Tibial nerve (tissue), 4 donors: Measurements from ENCODE around the gene FAM163B. TPM values are rescaled to one million over a fixed set of nuclear protein-coding genes. Genes with fewer than 3 reads are reported as not detected.

Experiments used
- DNase-seq, 2 donors: peaks; one replicate each; pipeline ENCODE4 v3.0.0-alpha.2; 2019; ENCODE audit warnings: low spot score in 2 of 2
- H3K27ac ChIP-seq, 4 donors: fragments of 200-600 bp; sonication (generic) in 3 of 4; one replicate each; pipeline ENCODE4 v1.5.1; 2017 to 2019; ENCODE audit warnings: mild to moderate bottlenecking in 1 of 4
- H3K27me3 ChIP-seq, 2 donors: fragments of 200-600 bp; sonication (generic) in 1 of 2; one replicate each; pipeline versions ENCODE4 v1.5.1 to v1.6.0; 2017 to 2019
- H3K36me3 ChIP-seq, 3 donors: fragments of 200-600 bp; sonication (generic); one replicate each; pipeline ENCODE4 v1.5.1; 2018 to 2019
- H3K4me1 ChIP-seq, 4 donors: fragments of 200-600 bp; sonication (generic) in 3 of 4; one replicate each; pipeline ENCODE4 v1.5.1; 2017 to 2019
- H3K4me3 ChIP-seq, 4 donors: fragments of 200-600 bp; sonication (generic) in 3 of 4; one replicate each; pipeline ENCODE4 v1.5.1; 2017 to 2019; ENCODE audit warnings: mild to moderate bottlenecking in 1 of 4, moderate library complexity in 1 of 4
- H3K9me3 ChIP-seq, 4 donors: fragments of 200-600 bp; sonication (generic) in 3 of 4; one replicate each; pipeline ENCODE4 v1.5.1; 2017 to 2019
- EP300 ChIP-seq, 2 donors: sonication (generic); formaldehyde crosslinking; IDR thresholded peaks; one replicate each; pipeline ENCODE4 v1.6.1; 2017; ENCODE audit warnings: antibody characterized with exemption in 2 of 2, mild to moderate bottlenecking in 1 of 2
- POLR2A ChIP-seq, 2 donors: fragments of 450-650 bp; IDR thresholded peaks; one replicate each; pipeline ENCODE4 v1.6.1; 2017; ENCODE audit warnings: antibody characterized with exemption in 2 of 2, mild to moderate bottlenecking in 2 of 2, moderate library complexity in 2 of 2
- WGBS, 2 donors: methylation state at CpG; one replicate each; pipeline ENCODE4 v1.1.5; 2018; 5-methylcytosine and 5-hydroxymethylcytosine counted together
- total RNA-seq, 4 donors: library from RNA; depleted of rRNA; stranded (reverse); fragments of >200 nt; gene quantifications; one replicate each; pipeline ENCODE4 v1.1.0, GENCODE V29; 2016
- TF ChIP-seq, protein P1 (sequence below), 5 experiments: fragments of 200-600 bp in 3 of 5; fragments of 450-650 bp in 2 of 5; sonication (generic) in 3 of 5; IDR thresholded peaks; one replicate each; pipeline ENCODE4 v1.5.1; 2016 to 2019; ENCODE audit warnings: antibody characterized with exemption in 5 of 5, mild to moderate bottlenecking in 3 of 5, moderate library complexity in 2 of 5

Gene FAM163B
- total RNA-seq, 4 donors from 2014 or later = 0.90 to 2.2 (median 1.0) TPM; not detected in 1

DNA sequence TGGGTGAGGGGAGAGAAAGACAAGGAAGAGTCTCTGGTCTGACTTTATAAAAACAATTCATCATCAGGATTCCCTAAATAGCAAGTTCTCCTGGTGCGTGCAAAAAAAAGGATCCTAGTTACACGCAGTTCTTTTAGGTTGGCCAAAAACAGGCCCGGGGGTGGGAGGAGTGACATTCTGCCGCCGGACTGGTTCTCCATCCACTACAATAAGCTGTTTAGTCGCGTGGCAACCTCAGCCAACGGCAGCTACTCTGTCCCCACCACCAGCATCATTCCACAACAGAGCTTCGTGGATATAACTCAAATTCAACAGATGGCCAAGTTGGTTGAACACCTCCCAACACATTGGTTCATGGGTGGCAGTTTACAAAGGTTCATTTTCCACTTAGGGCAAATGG lies 2.9 kb upstream of the FAM163B start:
- no peak for DNase-seq
- no peaks in the 10 kb centered on the region for H3K9me3 ChIP-seq
- H3K4me3 ChIP-seq = no peak overlapping the region
- 80 to 88% methylated on average over 9 of the region's 9 CpGs for WGBS, 2 donors
- H3K36me3 ChIP-seq = no peaks in the 10 kb centered on the region
- TF ChIP-seq, protein P1, sequence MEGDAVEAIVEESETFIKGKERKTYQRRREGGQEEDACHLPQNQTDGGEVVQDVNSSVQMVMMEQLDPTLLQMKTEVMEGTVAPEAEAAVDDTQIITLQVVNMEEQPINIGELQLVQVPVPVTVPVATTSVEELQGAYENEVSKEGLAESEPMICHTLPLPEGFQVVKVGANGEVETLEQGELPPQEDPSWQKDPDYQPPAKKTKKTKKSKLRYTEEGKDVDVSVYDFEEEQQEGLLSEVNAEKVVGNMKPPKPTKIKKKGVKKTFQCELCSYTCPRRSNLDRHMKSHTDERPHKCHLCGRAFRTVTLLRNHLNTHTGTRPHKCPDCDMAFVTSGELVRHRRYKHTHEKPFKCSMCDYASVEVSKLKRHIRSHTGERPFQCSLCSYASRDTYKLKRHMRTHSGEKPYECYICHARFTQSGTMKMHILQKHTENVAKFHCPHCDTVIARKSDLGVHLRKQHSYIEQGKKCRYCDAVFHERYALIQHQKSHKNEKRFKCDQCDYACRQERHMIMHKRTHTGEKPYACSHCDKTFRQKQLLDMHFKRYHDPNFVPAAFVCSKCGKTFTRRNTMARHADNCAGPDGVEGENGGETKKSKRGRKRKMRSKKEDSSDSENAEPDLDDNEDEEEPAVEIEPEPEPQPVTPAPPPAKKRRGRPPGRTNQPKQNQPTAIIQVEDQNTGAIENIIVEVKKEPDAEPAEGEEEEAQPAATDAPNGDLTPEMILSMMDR (IDR thresholded peaks at IDR 0.05) = no peak
- TF ChIP-seq POLR2A (IDR thresholded peaks at IDR 0.05) (no peak), EP300 (IDR thresholded peaks at IDR 0.05) (no peak)
- peaks cover 0 to 87% of the 10 kb centered on the region in 2 donors for H3K27me3 ChIP-seq
- H3K27ac ChIP-seq = no peak overlapping the region
- peaks cover 0 to 4% (median 0%) of the 10 kb centered on the region in 4 donors for H3K4me1 ChIP-seq

GRCh38 chr9:133610845-133611244 lies 1.7 kb upstream of the FAM163B start:
- DNase-seq = no peak
- Histone ChIP-seq H3K4me1 (peaks cover 0 to 4% (median 0%) of the 10 kb centered on the region in 4 donors), H3K4me3 (no peak overlapping the region), H3K36me3 (no peaks in the 10 kb centered on the region), H3K9me3 (no peaks in the 10 kb centered on the region), H3K27me3 (peaks cover 0 to 87% of the 10 kb centered on the region in 2 donors), H3K27ac (no peak overlapping the region)
- 81 to 89% methylated on average over 5 of the region's 5 CpGs for WGBS, 2 donors
- no peak for TF ChIP-seq EP300 (IDR thresholded peaks at IDR 0.05)
- TF ChIP-seq POLR2A (IDR thresholded peaks at IDR 0.05) = no peak
- TF ChIP-seq, protein P1 (IDR thresholded peaks at IDR 0.05) = no peak

DNA sequence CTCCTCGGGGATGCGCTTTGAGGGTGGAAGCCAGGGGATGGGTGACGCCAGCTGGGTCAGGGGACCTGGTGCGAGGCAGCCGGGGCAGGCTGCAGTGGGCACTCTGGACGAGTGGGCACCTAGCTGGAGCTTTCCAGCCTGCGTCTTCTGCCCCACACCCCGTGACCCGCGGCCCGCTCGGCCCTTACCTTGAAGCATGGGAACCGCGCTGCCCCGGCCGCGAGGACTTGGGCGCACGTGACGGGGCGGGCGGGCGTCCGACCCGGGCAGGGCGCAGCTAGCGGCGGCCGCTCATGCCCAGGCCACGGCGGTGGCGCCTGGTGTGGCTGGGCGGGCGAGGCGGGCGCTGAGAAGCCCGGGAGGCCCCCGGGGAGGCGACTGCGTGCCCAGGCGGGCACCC lies 300 bp downstream of the FAM163B start:
- peak overlapping the region in 1 of 4 donors; percentile 13 for H3K4me3 ChIP-seq
- H3K9me3 ChIP-seq = no peaks in the 10 kb centered on the region
- H3K4me1 ChIP-seq = peaks cover 0 to 4% (median 0%) of the 10 kb centered on the region in 4 donors
- no peak for DNase-seq
- TF ChIP-seq, protein P1 (IDR thresholded peaks at IDR 0.05) = no peak
- TF ChIP-seq POLR2A (IDR thresholded peaks at IDR 0.05) = no peak
- no peak for TF ChIP-seq EP300 (IDR thresholded peaks at IDR 0.05)
- no peaks in the 10 kb centered on the region for H3K36me3 ChIP-seq
- peaks cover 0 to 79% of the 10 kb centered on the region in 2 donors for H3K27me3 ChIP-seq
- no peak overlapping the region for H3K27ac ChIP-seq
- WGBS, 2 donors = 11 to 58% methylated on average over 4 to 25 of the region's 41 CpGs

GRCh38 chr9:133608382-133608781 lies 807 bp downstream of the FAM163B start:
- no peak for DNase-seq
- Histone ChIP-seq H3K9me3 (no peaks in the 10 kb centered on the region), H3K27ac (no peak overlapping the region), H3K36me3 (no peaks in the 10 kb centered on the region), H3K27me3 (peaks cover 0 to 76% of the 10 kb centered on the region in 2 donors), H3K4me1 (peaks cover 0 to 4% (median 0%) of the 10 kb centered on the region in 4 donors), H3K4me3 (no peak overlapping the region)
- 69 to 80% methylated on average over 7 of the region's 7 CpGs for WGBS, 2 donors
- TF ChIP-seq EP300 (IDR thresholded peaks at IDR 0.05) (no peak), POLR2A (IDR thresholded peaks at IDR 0.05) (no peak)
- TF ChIP-seq, protein P1 (IDR thresholded peaks at IDR 0.05) = no peak

- TF ChIP-seq, protein P1 (IDR thresholded peaks at IDR 0.05) = no peak
- TF ChIP-seq POLR2A (IDR thresholded peaks at IDR 0.05) (no peak), EP300 (IDR thresholded peaks at IDR 0.05) (no peak)
- no peak overlapping the region for H3K4me3 ChIP-seq
- no peaks in the 10 kb centered on the region for H3K9me3 ChIP-seq
- 78 to 84% methylated on average over 8 of the region's 8 CpGs for WGBS, 2 donors
- H3K4me1 ChIP-seq = peaks cover 0 to 4% (median 0%) of the 10 kb centered on the region in 4 donors
- DNase-seq = no peak
- H3K27ac ChIP-seq = no peak overlapping the region
- H3K36me3 ChIP-seq = no peaks in the 10 kb centered on the region
- peaks cover 0 to 76% of the 10 kb centered on the region in 2 donors for H3K27me3 ChIP-seq
These were observed 1.2 kb downstream of the FAM163B start for GRCh38 chr9:133607976-133608375.
